Smooth muscle cell (in vitro differentiated cells): ENCODE results near the gene DPEP2NB. TPM values are rescaled to one million over a fixed set of nuclear protein-coding genes. Genes with fewer than 3 reads are reported as not detected.

Source experiments
- DNase-seq: peaks from one replicate; lab custom pipeline; 2025; ENCODE audit not compliant: unreplicated experiment; lab: John Stamatoyannopoulos, UW
- H2AFZ ChIP-seq: fragments of 200-600 bp; sonication (generic); 2 replicates; pipeline ENCODE4 v1.6.0; 2016; ENCODE audit warnings: antibody characterized with exemption, low read depth, mild to moderate bottlenecking
- H3F3A ChIP-seq: fragments of 200-600 bp; sonication (generic); 2 replicates; pipeline ENCODE4 v1.6.0; 2017; ENCODE audit warnings: antibody characterized with exemption, low read depth
- H3K27ac ChIP-seq: fragments of 200-600 bp; sonication (generic); 2 replicates; pipeline ENCODE4 v1.5.1; 2016; ENCODE audit warnings: low read depth, mild to moderate bottlenecking
- H3K27me3 ChIP-seq: fragments of 200-600 bp; sonication (generic); 2 replicates; pipeline ENCODE4 v1.6.1; 2016; ENCODE audit warnings: low read depth, mild to moderate bottlenecking
- H3K36me3 ChIP-seq: fragments of 200-600 bp; sonication (generic); 2 replicates; pipeline ENCODE4 v1.5.1; 2016; ENCODE audit warnings: low read depth
- H3K4me1 ChIP-seq: fragments of 200-600 bp; sonication (generic); 2 replicates; pipeline ENCODE4 v1.5.1; 2016; ENCODE audit warnings: low read depth
- H3K4me2 ChIP-seq: fragments of 200-600 bp; sonication (generic); 2 replicates; pipeline ENCODE4 v1.6.0; 2016; ENCODE audit warnings: mild to moderate bottlenecking
- H3K4me3 ChIP-seq: fragments of 200-600 bp; sonication (generic); 2 replicates; pipeline ENCODE4 v1.5.1; 2016; ENCODE audit warnings: mild to moderate bottlenecking
- H3K79me2 ChIP-seq: fragments of 200-600 bp; sonication (generic); 2 replicates; pipeline ENCODE4 v1.6.0; 2016; ENCODE audit warnings: low read depth, mild to moderate bottlenecking
- H3K9ac ChIP-seq: fragments of 200-600 bp; sonication (generic); 2 replicates; pipeline ENCODE4 v1.6.0; 2016; ENCODE audit warnings: low read depth
- H3K9me3 ChIP-seq: fragments of 200-600 bp; sonication (generic); replicated peaks from 2 replicates; pipeline ENCODE4 v1.5.1; 2016; ENCODE audit warnings: low read depth
- H4K20me1 ChIP-seq: fragments of 200-600 bp; sonication (generic); 2 replicates; pipeline ENCODE4 v1.6.0; 2016; ENCODE audit warnings: low read depth
- WGBS: methylation state at CpG from one replicate; pipeline ENCODE4 v1.1.7; 2016; ENCODE audit warnings: low lambda C conversion rate; 5-methylcytosine and 5-hydroxymethylcytosine counted together
- polyA plus RNA-seq: library from polyadenylated mRNA; unstranded; fragments of >200 nt; fragmentation: Nextera tagmentation; extraction: Ambion mirVana; gene quantifications from 2 replicates; pipeline ENCODE4 v1.2.1, GENCODE V29; 2016
- total RNA-seq: library from RNA; depleted of rRNA; stranded (reverse); fragments of >200 nt; gene quantifications from 2 replicates; pipeline ENCODE4 v1.2.3, GENCODE V29; 2014
- TF ChIP-seq, protein P1 (sequence below): fragments of 200-600 bp; sonication (generic); IDR thresholded peaks from 2 replicates; pipeline ENCODE4 v1.5.1; 2017; ENCODE audit warnings: borderline replicate concordance, mild to moderate bottlenecking, antibody characterized with exemption; ENCODE audit not compliant: insufficient read depth, poor library complexity, severe bottlenecking

Gene DPEP2NB
- total and polyA plus RNA-seq, 2 experiments from 2014 or later = not detected

DNA sequence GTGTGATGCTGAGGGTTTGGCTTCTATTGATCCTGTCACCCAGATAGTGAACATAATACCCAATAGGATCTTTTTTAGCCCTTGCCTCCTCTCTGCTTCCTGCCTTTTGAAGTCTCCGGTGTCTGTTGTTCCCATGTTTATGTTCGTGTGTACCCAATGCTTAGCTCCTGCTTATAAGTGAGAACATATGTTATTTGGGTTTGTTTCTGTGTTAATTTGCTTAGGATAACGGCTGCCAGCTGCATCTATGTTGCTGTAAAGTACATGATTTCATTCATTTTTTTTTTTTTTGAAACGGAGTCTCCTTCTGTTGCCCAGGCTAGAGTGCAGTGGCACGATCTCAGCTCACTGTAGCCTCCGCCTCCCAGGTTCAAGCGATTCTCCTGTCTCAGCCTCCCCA, 30.4 kb upstream of the DPEP2NB start:
- Histone ChIP-seq H3K36me3 (no peaks in the 10 kb centered on the region), H3K27ac (no peak overlapping the region), H3K79me2 (no peaks in the 10 kb centered on the region), H3K27me3 (no peaks in the 10 kb centered on the region), H3K9me3 (no peaks in the 10 kb centered on the region), H3K9ac (no peak overlapping the region), H3K4me1 (no peaks in the 10 kb centered on the region), H2AFZ (no peak overlapping the region), H3K4me2 (no peak overlapping the region), H4K20me1 (no peaks in the 10 kb centered on the region), H3F3A (no peaks in the 10 kb centered on the region), H3K4me3 (no peak overlapping the region)
- TF ChIP-seq, protein P1, sequence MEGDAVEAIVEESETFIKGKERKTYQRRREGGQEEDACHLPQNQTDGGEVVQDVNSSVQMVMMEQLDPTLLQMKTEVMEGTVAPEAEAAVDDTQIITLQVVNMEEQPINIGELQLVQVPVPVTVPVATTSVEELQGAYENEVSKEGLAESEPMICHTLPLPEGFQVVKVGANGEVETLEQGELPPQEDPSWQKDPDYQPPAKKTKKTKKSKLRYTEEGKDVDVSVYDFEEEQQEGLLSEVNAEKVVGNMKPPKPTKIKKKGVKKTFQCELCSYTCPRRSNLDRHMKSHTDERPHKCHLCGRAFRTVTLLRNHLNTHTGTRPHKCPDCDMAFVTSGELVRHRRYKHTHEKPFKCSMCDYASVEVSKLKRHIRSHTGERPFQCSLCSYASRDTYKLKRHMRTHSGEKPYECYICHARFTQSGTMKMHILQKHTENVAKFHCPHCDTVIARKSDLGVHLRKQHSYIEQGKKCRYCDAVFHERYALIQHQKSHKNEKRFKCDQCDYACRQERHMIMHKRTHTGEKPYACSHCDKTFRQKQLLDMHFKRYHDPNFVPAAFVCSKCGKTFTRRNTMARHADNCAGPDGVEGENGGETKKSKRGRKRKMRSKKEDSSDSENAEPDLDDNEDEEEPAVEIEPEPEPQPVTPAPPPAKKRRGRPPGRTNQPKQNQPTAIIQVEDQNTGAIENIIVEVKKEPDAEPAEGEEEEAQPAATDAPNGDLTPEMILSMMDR = no peak
- no peak for DNase-seq
- 94% methylated on average over 7 of the region's 7 CpGs for whole genome bisulfite sequencing

DNA sequence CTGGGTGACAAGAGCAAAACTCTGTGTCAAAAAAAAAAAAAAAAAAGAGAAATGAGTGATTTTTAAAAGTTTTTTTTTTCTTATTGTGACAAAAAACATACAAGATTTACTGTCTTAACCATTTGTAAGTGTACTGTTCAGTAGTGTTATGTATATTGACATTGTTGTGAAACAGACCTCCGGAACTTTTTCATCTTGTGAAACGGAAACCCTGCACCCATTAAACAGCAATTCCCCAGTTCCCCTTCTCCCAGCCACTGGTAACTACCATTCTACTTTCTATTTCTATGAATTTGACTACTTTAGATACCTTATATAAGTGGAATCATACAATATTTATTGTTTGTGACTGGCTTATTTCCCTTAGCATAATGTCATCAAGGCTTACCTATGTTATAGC, 26.1 kb upstream of the DPEP2NB start:
- Histone ChIP-seq H3K79me2 (no peaks in the 10 kb centered on the region), H3K9ac (no peak overlapping the region), H3K27me3 (no peaks in the 10 kb centered on the region), H4K20me1 (no peaks in the 10 kb centered on the region), H3K4me2 (no peak overlapping the region), H2AFZ (no peak overlapping the region), H3K4me3 (no peak overlapping the region), H3K36me3 (no peaks in the 10 kb centered on the region), H3K9me3 (no peaks in the 10 kb centered on the region), H3K27ac (no peak overlapping the region), H3K4me1 (no peaks in the 10 kb centered on the region), H3F3A (no peaks in the 10 kb centered on the region)
- TF ChIP-seq, protein P1 = no peak
- WGBS = 88% methylated on average over 2 of the region's 2 CpGs
- DNase-seq = no peak

DNA sequence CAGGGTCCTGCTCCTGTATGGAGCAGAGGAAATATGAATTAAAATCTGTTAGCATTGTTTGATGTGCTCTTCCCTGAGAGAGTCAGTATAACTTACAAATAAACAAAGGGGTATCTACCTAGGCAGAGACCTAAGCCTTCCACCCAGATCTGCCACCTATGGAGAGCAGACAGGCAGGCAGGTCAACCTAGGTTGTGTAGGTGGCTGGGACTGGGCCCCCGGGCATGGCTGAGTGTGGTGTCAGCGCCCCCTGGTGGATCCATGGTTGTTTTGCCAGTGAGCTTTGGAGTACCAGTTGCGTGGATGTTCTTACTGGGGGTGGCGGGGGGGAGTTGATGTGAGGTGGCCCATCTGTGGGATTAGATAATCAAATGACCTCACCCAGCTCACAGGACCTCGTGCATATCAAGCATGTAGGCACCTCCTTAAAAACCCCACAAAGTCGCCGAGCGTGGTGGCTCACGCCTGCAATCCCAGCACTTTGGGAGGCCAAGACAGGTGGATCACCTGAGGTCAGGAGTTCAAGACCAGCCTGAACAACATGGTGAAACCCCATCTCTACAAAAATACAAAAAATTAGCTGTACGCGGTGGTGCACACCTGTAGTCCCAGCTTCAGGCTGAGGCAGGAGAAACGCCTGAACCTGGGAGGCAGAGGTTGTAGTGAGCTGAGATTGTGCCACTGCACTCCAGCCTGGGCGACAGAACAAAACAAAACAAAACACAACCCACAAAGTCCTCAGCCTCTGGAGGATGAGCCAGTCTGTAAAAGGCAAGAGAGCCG, 25.0 kb upstream of the DPEP2NB start:
- no peak overlapping the region for H3K4me3 ChIP-seq
- no peaks in the 10 kb centered on the region for H3F3A ChIP-seq
- H4K20me1 ChIP-seq = no peaks in the 10 kb centered on the region
- H3K79me2 ChIP-seq = no peaks in the 10 kb centered on the region
- TF ChIP-seq, protein P1 = peak; percentile 85
- no peaks in the 10 kb centered on the region for H3K9me3 ChIP-seq
- no peaks in the 10 kb centered on the region for H3K4me1 ChIP-seq
- H2AFZ ChIP-seq = no peak overlapping the region
- H3K27ac ChIP-seq = no peak overlapping the region
- no peak overlapping the region for H3K4me2 ChIP-seq
- no peaks in the 10 kb centered on the region for H3K36me3 ChIP-seq
- no peaks in the 10 kb centered on the region for H3K27me3 ChIP-seq
- 74% methylated on average over 14 of the region's 14 CpGs for WGBS
- H3K9ac ChIP-seq = no peak overlapping the region
- DNase-seq = peak; percentile 27
